ENCODE data around the gene GYPB. TPM values are rescaled to one million over a fixed set of nuclear protein-coding genes. Genes with fewer than 3 reads are reported as not detected.
"Not testable (repeated sequence)": the region's sequence is repeated elsewhere in the genome, so short reads cannot be mapped to it uniquely, and the experiment has no call there.

The GYPB gene
- total RNA-seq, 1 experiment from 2014 or later = not detected

- H3K27ac ChIP-seq (ENCODE audit: low read length); H3K27me3 ChIP-seq (ENCODE audit: control insufficient read depth, insufficient read depth, low read length); POLR2A ChIA-PET; H3K4me3 ChIP-seq (ENCODE audit: low read depth in 2 of 2, low read length in 2 of 2); CTCF ChIA-PET; DNase-seq (ENCODE audit: low read depth, low spot score); H3K4me1 ChIP-seq (ENCODE audit: control insufficient read depth, insufficient read depth, low read length); ATAC-seq; in situ Hi-C loops (cut with HindIII; ENCODE audit: low pct_unique_long_range_greater_than_20kb, low sequenced_read_pairs); BruUV-seq (replicated peaks); H3K36me3 ChIP-seq (ENCODE audit: control insufficient read depth, insufficient read depth, low read length); intact Hi-C loops (cut with micrococcal nuclease; ENCODE audit: unreplicated experiment); H3K9me3 ChIP-seq (ENCODE audit: control insufficient read depth, insufficient read depth, low read depth, low read length): not testable (repeated sequence)
Measured at GRCh38 chr4:143990717-143991116, 28.5 kb downstream of the GYPB start.

GRCh38 chr4:143986180-143986579 is 33.0 kb downstream of the GYPB start:
- intact Hi-C loops (cut with micrococcal nuclease; ENCODE audit: unreplicated experiment) = no loop called here
- BruUV-seq (replicated peaks) = no TSS peak
- ATAC-seq = no peak
- Histone ChIP-seq H3K9me3 (ENCODE audit: control insufficient read depth, insufficient read depth, low read depth, low read length) (no peaks in the 10 kb centered on the region), H3K27ac (ENCODE audit: low read length) (no peak overlapping the region), H3K4me3 (ENCODE audit: low read depth in 2 of 2, low read length in 2 of 2) (no peak overlapping the region), H3K36me3 (ENCODE audit: control insufficient read depth, insufficient read depth, low read length) (no peaks in the 10 kb centered on the region), H3K27me3 (ENCODE audit: control insufficient read depth, insufficient read depth, low read length) (no peaks in the 10 kb centered on the region), H3K4me1 (ENCODE audit: control insufficient read depth, insufficient read depth, low read length) (no peaks in the 10 kb centered on the region)
- ChIA-PET POLR2A (no interaction called here), CTCF (no interaction called here)
- in situ Hi-C loops (cut with HindIII; ENCODE audit: low pct_unique_long_range_greater_than_20kb, low sequenced_read_pairs) = no loop called here
- no peak for DNase-seq (ENCODE audit: low read depth, low spot score)
- TF ChIP-seq REST (IDR thresholded peaks at IDR 0.05; ENCODE audit: insufficient read depth in 1 of 2, low read depth in 2 of 2, low read length in 1 of 2) = no peak

GRCh38 chr4:143980776-143981175 is 38.4 kb downstream of the GYPB start:
- intact Hi-C loops (cut with micrococcal nuclease; ENCODE audit: unreplicated experiment); CTCF ChIA-PET; in situ Hi-C loops (cut with HindIII; ENCODE audit: low pct_unique_long_range_greater_than_20kb, low sequenced_read_pairs); POLR2A ChIA-PET; H3K4me1 ChIP-seq (ENCODE audit: control insufficient read depth, insufficient read depth, low read length); ATAC-seq; H3K27me3 ChIP-seq (ENCODE audit: control insufficient read depth, insufficient read depth, low read length); H3K4me3 ChIP-seq (ENCODE audit: low read depth in 2 of 2, low read length in 2 of 2); H3K36me3 ChIP-seq (ENCODE audit: control insufficient read depth, insufficient read depth, low read length); H3K27ac ChIP-seq (ENCODE audit: low read length); H3K9me3 ChIP-seq (ENCODE audit: control insufficient read depth, insufficient read depth, low read depth, low read length); BruUV-seq (replicated peaks); DNase-seq (ENCODE audit: low read depth, low spot score): not testable (repeated sequence)

- H3K9me3 ChIP-seq (ENCODE audit: control insufficient read depth, insufficient read depth, low read depth, low read length); POLR2A ChIA-PET; BruUV-seq (replicated peaks); H3K27me3 ChIP-seq (ENCODE audit: control insufficient read depth, insufficient read depth, low read length); H3K4me1 ChIP-seq (ENCODE audit: control insufficient read depth, insufficient read depth, low read length); intact Hi-C loops (cut with micrococcal nuclease; ENCODE audit: unreplicated experiment); H3K27ac ChIP-seq (ENCODE audit: low read length); DNase-seq (ENCODE audit: low read depth, low spot score); H3K4me3 ChIP-seq (ENCODE audit: low read depth in 2 of 2, low read length in 2 of 2); in situ Hi-C loops (cut with HindIII; ENCODE audit: low pct_unique_long_range_greater_than_20kb, low sequenced_read_pairs); H3K36me3 ChIP-seq (ENCODE audit: control insufficient read depth, insufficient read depth, low read length); CTCF ChIA-PET; ATAC-seq: not testable (repeated sequence)
Measured at GRCh38 chr4:143975527-143975926, 43.7 kb downstream of the GYPB start.

- H3K9me3 ChIP-seq (ENCODE audit: control insufficient read depth, insufficient read depth, low read depth, low read length); ATAC-seq; CTCF ChIA-PET; BruUV-seq (replicated peaks); POLR2A ChIA-PET; DNase-seq (ENCODE audit: low read depth, low spot score); H3K4me3 ChIP-seq (ENCODE audit: low read depth in 2 of 2, low read length in 2 of 2); in situ Hi-C loops (cut with HindIII; ENCODE audit: low pct_unique_long_range_greater_than_20kb, low sequenced_read_pairs); intact Hi-C loops (cut with micrococcal nuclease; ENCODE audit: unreplicated experiment); H3K4me1 ChIP-seq (ENCODE audit: control insufficient read depth, insufficient read depth, low read length); H3K27ac ChIP-seq (ENCODE audit: low read length); H3K36me3 ChIP-seq (ENCODE audit: control insufficient read depth, insufficient read depth, low read length); H3K27me3 ChIP-seq (ENCODE audit: control insufficient read depth, insufficient read depth, low read length): not testable (repeated sequence)
Measured at GRCh38 chr4:143974021-143974420, 45.2 kb downstream of the GYPB start.
